Psoas muscle (tissue), 8 donors: Measurements from ENCODE around the gene GEMIN7. TPM values are rescaled to one million over a fixed set of nuclear protein-coding genes. Genes with fewer than 3 reads are reported as not detected.

Experiments
- ATAC-seq, 4 donors: fragments of 200-7000 bp; cut with Tn5 transposase; one replicate each; pipeline ENCODE4 v1.9.1; 2020; ENCODE audit warnings: moderate library complexity in 3 of 4, mild to moderate bottlenecking in 2 of 4
- DNase-seq, 2 donors: peaks; one replicate each; pipeline ENCODE4 v3.0.0-alpha.2; 2020
- H3K27ac ChIP-seq: fragments of 200-600 bp; one replicate; pipeline ENCODE4 v1.8.0; 2022
- H3K27me3 ChIP-seq, 3 donors: fragments of 200-600 bp in 1 of 3; one replicate each; pipeline versions ENCODE4 v1.6.1 to v1.8.0; 2013 to 2022; ENCODE audit warnings: low read length in 2 of 3, mild to moderate bottlenecking in 2 of 3, moderate library complexity in 1 of 3; ENCODE audit not compliant: insufficient read depth in 3 of 3
- H3K36me3 ChIP-seq, 2 donors: fragments of 200-600 bp in 1 of 2; one replicate each; pipeline versions ENCODE4 v1.6.1 to v1.8.0; 2013 to 2022; ENCODE audit warnings: low read depth in 1 of 2, mild to moderate bottlenecking in 1 of 2, moderate library complexity in 1 of 2; ENCODE audit not compliant: insufficient read depth in 1 of 2
- H3K4me1 ChIP-seq: fragments of 200-600 bp; one replicate; pipeline ENCODE4 v1.8.0; 2022
- H3K4me3 ChIP-seq: fragments of 200-600 bp; one replicate; pipeline ENCODE4 v1.8.0; 2022; ENCODE audit warnings: mild to moderate bottlenecking
- H3K9me3 ChIP-seq: fragments of 200-600 bp; one replicate; pipeline ENCODE4 v1.8.0; 2022
- CTCF ChIP-seq: fragments of 200-600 bp; IDR thresholded peaks from one replicate; pipeline ENCODE4 v1.8.0; 2022; ENCODE audit warnings: antibody characterized with exemption
- WGBS, 3 donors: extraction: QIAGEN DNeasy Blood & Tissue Kit; methylation state at CpG; one replicate each; pipeline versions ENCODE4 v1.1.6 to v1.1.7; 2013; 5-methylcytosine and 5-hydroxymethylcytosine counted together
- intact Hi-C, 2 donors: fragments of 100-400 bp; cut with DNase I; formaldehyde crosslinking; loops; one replicate each; pipeline versions ENCODE4 v1.11.0 to v1.14.2; 2022
- polyA plus RNA-seq, 3 donors: library from polyadenylated mRNA; stranded (reverse); fragments of 200-250 nt; gene quantifications; one replicate each; pipeline ENCODE4 v1.2.3, GENCODE V29; 2013
- total RNA-seq, 4 donors: library from RNA; stranded (reverse); fragmentation: NEBNext Ultra II Directional in 2 of 4; extraction: Animal tissue kit (Norgen Biotek cat#: 25700) in 2 of 4; gene quantifications; one replicate each; pipeline versions ENCODE4 v1.2.1 to v1.2.4, GENCODE V29; 2021 to 2023
- donor health status: healthy with polysubstance abuse.
- donor health status: DM: no; HTN: no; CAD: no; lungs with moderate emphysema.
- donor health status: Bipolar disorder and iron deficiency.
- donor health status: healthy.
- donor health status: DM: yes; HTN: yes; CAD: no.
- donor health status: DM: no; HTN: no; CAD: no.
- donor health status: DM: no; HTN: no; CAD: no.
- donor health status: DM: yes; HTN: yes; CAD: no.

The GEMIN7 gene
- total and polyA plus RNA-seq, 7 donors = 19.6 to 51.1 (median 27.3) TPM

- Histone ChIP-seq H3K4me3 (no peak overlapping the region), H3K4me1 (peaks cover 31% of the 10 kb centered on the region), H3K27ac (no peak overlapping the region), H3K9me3 (no peaks in the 10 kb centered on the region), H3K36me3 (no peaks in the 10 kb centered on the region), H3K27me3 (no peaks in the 10 kb centered on the region)
- no peak for TF ChIP-seq CTCF
- 86 to 94% (median 92%) methylated on average over 11 of the region's 11 CpGs for WGBS, 3 donors
- ATAC-seq (no peak), DNase-seq (no peak)
- intact Hi-C loops = loop anchor here in 1 of 2 donors (10.0 kb wide), 1 partner anchor 107 kb away; no protein-coding TSS in a partner anchor
These were observed 42.8 kb downstream of the GEMIN7 start for GRCh38 chr19:45121827-45122345.

GRCh38 chr19:45122832-45123231 is 43.8 kb downstream of the GEMIN7 start:
- Histone ChIP-seq H3K27me3 (no peaks in the 10 kb centered on the region), H3K4me3 (no peak overlapping the region), H3K36me3 (no peaks in the 10 kb centered on the region), H3K27ac (no peak overlapping the region), H3K4me1 (peaks cover 22% of the 10 kb centered on the region), H3K9me3 (no peaks in the 10 kb centered on the region)
- intact Hi-C loops = loop anchor here in 1 of 2 donors (10.0 kb wide), 1 partner anchor 108 kb away; no protein-coding TSS in a partner anchor
- DNase-seq = no peak
- 76 to 79% (median 76%) methylated on average over 6 of the region's 6 CpGs for WGBS, 3 donors
- no peak for ATAC-seq
- no peak for TF ChIP-seq CTCF

- no peak for TF ChIP-seq CTCF
These were observed 44.4 kb downstream of the GEMIN7 start for GRCh38 chr19:45123440-45123850.

DNA sequence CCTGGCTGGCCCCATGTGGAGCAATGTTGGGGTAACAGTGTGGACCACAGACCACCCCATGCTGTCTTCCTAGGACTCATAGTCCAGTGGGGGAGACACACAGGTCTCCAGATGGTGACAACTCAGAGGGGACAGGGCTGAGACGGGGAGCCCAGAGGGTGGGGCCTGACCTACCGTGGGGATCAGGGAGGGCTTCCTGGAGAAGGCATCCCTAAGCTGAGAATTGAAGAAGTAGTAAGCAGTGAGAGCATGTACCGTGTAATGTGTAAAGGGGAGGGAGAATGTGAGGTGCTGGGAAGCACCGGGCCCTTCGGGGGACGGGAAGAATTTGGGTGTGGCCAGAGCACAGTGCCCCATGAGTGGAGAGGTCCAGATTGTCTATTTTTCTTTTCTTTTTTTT is 45.0 kb downstream of the GEMIN7 start:
- Histone ChIP-seq H3K4me3 (no peak overlapping the region), H3K27me3 (no peaks in the 10 kb centered on the region), H3K4me1 (peaks cover 11% of the 10 kb centered on the region), H3K27ac (no peak overlapping the region), H3K36me3 (no peaks in the 10 kb centered on the region), H3K9me3 (no peaks in the 10 kb centered on the region)
- ATAC-seq (no peak), DNase-seq (no peak)
- 83 to 84% (median 84%) methylated on average over 6 of the region's 6 CpGs for WGBS, 3 donors
- intact Hi-C loops = loop anchor here in 1 of 2 donors (10.0 kb wide), 1 partner anchor 109 kb away; no protein-coding TSS in a partner anchor
- TF ChIP-seq CTCF = no peak

More at GRCh38 chr19:45123440-45123850, 44.4 kb downstream of the GEMIN7 start:
- H3K9me3 ChIP-seq = no peaks in the 10 kb centered on the region
- no peak for DNase-seq
- H3K27me3 ChIP-seq = no peaks in the 10 kb centered on the region
- intact Hi-C loops = loop anchor here in 1 of 2 donors (10.0 kb wide), 1 partner anchor 109 kb away; no protein-coding TSS in a partner anchor
- H3K27ac ChIP-seq = no peak overlapping the region
- peaks cover 16% of the 10 kb centered on the region for H3K4me1 ChIP-seq
- no peak overlapping the region for H3K4me3 ChIP-seq
- H3K36me3 ChIP-seq = no peaks in the 10 kb centered on the region
- 60 to 62% (median 62%) methylated on average over 9 of the region's 9 CpGs for WGBS, 3 donors
- ATAC-seq = no peak

GRCh38 chr19:45125360-45125759 is 46.3 kb downstream of the GEMIN7 start:
- no peak for TF ChIP-seq CTCF
- intact Hi-C loops = loop anchor here (5.0 to 10.0 kb wide), 2 partner anchors 33 to 111 kb away; partner anchors contain the start of gene PPP1R37 (in 1 of the 2)
- DNase-seq = no peak
- Histone ChIP-seq H3K9me3 (no peaks in the 10 kb centered on the region), H3K36me3 (no peaks in the 10 kb centered on the region), H3K4me1 (peaks cover 4% of the 10 kb centered on the region), H3K27me3 (no peaks in the 10 kb centered on the region), H3K27ac (no peak overlapping the region), H3K4me3 (no peak overlapping the region)
- 91 to 93% (median 92%) methylated on average over 9 of the region's 9 CpGs for WGBS, 3 donors
- no peak for ATAC-seq
